K562 (cell line): ENCODE measurements around the gene IDH3G. TPM values are rescaled to one million over a fixed set of nuclear protein-coding genes. Genes with fewer than 3 reads are reported as not detected.

Experiments used
- BRD9 ChIP-seq: fragments of 450-650 bp; IDR thresholded peaks from 2 replicates; pipeline ENCODE4 v1.6.1; 2018; ENCODE audit warnings: low read depth; ENCODE audit not compliant: partially characterized antibody
- ELF1 ChIP-seq: fragments of 200-800 bp; sonication (Bioruptor generic); IDR thresholded peaks from 2 replicates; pipeline ENCODE4 v1.6.1; 2016; ENCODE audit warnings: missing genetic modification characterization, missing compliant biosample characterization
- FOXP1 ChIP-seq: sonication (generic); formaldehyde crosslinking; IDR thresholded peaks from 2 replicates; pipeline ENCODE4 v1.8.0; 2022; ENCODE audit warnings: mild to moderate bottlenecking, missing genetic modification reagents
- KAT8 ChIP-seq: fragments of 450-650 bp; IDR thresholded peaks from 2 replicates; pipeline ENCODE4 v1.6.1; 2016; ENCODE audit warnings: low read depth, mild to moderate bottlenecking
- MCM5 ChIP-seq: fragments of 450-650 bp; IDR thresholded peaks from 2 replicates; pipeline ENCODE4 v1.6.1; 2016; ENCODE audit warnings: low read depth
- MYBL2 ChIP-seq, 2 experiments: fragments of 450-650 bp in 1 of 2; sonication (generic) in 1 of 2; formaldehyde crosslinking in 1 of 2; IDR thresholded peaks; 2 replicates each; pipeline versions ENCODE4 v1.6.1 to v1.8.1; 2017 to 2022; ENCODE audit warnings: borderline replicate concordance in 1 of 2, inconsistent platforms in 1 of 2, low read depth in 1 of 2, mild to moderate bottlenecking in 1 of 2, missing genetic modification reagents in 1 of 2, moderate library complexity in 1 of 2
- PYGO2 ChIP-seq: fragments of 450-650 bp; IDR thresholded peaks from 2 replicates; pipeline ENCODE4 v1.6.1; 2016; ENCODE audit warnings: mild to moderate bottlenecking, missing genetic modification characterization, moderate library complexity, missing compliant biosample characterization
- TEAD2 ChIP-seq: fragments of 450-650 bp; IDR thresholded peaks from 2 replicates; pipeline ENCODE4 v1.6.1; 2016; ENCODE audit warnings: missing genetic modification characterization, control low read depth, missing compliant biosample characterization
- ZBTB8A ChIP-seq: fragments of 450-650 bp; IDR thresholded peaks from 2 replicates; pipeline ENCODE4 v1.6.1; 2018; ENCODE audit warnings: mild to moderate bottlenecking, moderate library complexity; ENCODE audit not compliant: partially characterized antibody
- polyA plus RNA-seq, 8 experiments: library from polyadenylated mRNA; depleted of rRNA in 4 of 8; stranded (reverse) in 5 of 8; unstranded in 3 of 8; fragments of >200 nt; fragmentation: Nextera tagmentation in 2 of 8; fragmentation: Illumina TruSeq in 1 of 8; extraction: Ambion mirVana in 2 of 8; extraction: Trizol in 1 of 8; gene quantifications; 2 replicates each; pipeline versions ENCODE4 v1.2.1 to v1.2.3, GENCODE V29; 2011 to 2014; ENCODE audit warnings: inconsistent platforms in 1 of 8, missing spikeins in 1 of 8
- total RNA-seq, 7 experiments: library from RNA; depleted of rRNA in 6 of 7; stranded (reverse); fragments of >200 nt in 6 of 7; fragmentation: Illumina TruSeq in 2 of 7; extraction: Trizol in 2 of 7; gene quantifications; 2 replicates each; pipeline versions ENCODE4 v1.2.1 to v1.2.3, GENCODE V29; 2011 to 2021; ENCODE audit warnings: low replicate concordance in 1 of 7
- TF ChIP-seq, protein P1 (sequence below): fragments of 450-650 bp; formaldehyde crosslinking; IDR thresholded peaks from 2 replicates; pipeline ENCODE4 v1.4.0; 2022; ENCODE audit warnings: missing genetic modification characterization
- TF ChIP-seq, protein P2 (sequence below): fragments of 200-800 bp; sonication (Bioruptor generic); IDR thresholded peaks from 2 replicates; pipeline ENCODE4 v1.6.1; 2017; ENCODE audit warnings: missing genetic modification characterization, missing compliant biosample characterization
- TF ChIP-seq, protein P3 (sequence below): fragments of 450-650 bp; IDR thresholded peaks from 2 replicates; pipeline ENCODE4 v1.6.1; 2016; ENCODE audit warnings: mild to moderate bottlenecking, moderate library complexity

Gene IDH3G
- total and polyA plus RNA-seq, 9 of the 15 experiments (the other 6 are each of a cell fraction or from before 2014, with no cell fraction given), result 24.3 to 72.5 (median 37.9) TPM

- TF ChIP-seq FOXP1, result 0 out of 2 replicates have a peak, but pooled peaks have one; percentile 10
- no peak for TF ChIP-seq PYGO2 (tag)
- TF ChIP-seq, protein P1, sequence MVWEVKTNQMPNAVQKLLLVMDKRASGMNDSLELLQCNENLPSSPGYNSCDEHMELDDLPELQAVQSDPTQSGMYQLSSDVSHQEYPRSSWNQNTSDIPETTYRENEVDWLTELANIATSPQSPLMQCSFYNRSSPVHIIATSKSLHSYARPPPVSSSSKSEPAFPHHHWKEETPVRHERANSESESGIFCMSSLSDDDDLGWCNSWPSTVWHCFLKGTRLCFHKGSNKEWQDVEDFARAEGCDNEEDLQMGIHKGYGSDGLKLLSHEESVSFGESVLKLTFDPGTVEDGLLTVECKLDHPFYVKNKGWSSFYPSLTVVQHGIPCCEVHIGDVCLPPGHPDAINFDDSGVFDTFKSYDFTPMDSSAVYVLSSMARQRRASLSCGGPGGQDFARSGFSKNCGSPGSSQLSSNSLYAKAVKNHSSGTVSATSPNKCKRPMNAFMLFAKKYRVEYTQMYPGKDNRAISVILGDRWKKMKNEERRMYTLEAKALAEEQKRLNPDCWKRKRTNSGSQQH, result no peak
- TF ChIP-seq, protein P2, sequence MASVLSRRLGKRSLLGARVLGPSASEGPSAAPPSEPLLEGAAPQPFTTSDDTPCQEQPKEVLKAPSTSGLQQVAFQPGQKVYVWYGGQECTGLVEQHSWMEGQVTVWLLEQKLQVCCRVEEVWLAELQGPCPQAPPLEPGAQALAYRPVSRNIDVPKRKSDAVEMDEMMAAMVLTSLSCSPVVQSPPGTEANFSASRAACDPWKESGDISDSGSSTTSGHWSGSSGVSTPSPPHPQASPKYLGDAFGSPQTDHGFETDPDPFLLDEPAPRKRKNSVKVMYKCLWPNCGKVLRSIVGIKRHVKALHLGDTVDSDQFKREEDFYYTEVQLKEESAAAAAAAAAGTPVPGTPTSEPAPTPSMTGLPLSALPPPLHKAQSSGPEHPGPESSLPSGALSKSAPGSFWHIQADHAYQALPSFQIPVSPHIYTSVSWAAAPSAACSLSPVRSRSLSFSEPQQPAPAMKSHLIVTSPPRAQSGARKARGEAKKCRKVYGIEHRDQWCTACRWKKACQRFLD, result no peak
- no peak for TF ChIP-seq BRD9
- TF ChIP-seq TEAD2 (tag), result no peak
- TF ChIP-seq ZBTB8A, result no peak
- TF ChIP-seq MCM5, result no peak
- TF ChIP-seq, protein P3, sequence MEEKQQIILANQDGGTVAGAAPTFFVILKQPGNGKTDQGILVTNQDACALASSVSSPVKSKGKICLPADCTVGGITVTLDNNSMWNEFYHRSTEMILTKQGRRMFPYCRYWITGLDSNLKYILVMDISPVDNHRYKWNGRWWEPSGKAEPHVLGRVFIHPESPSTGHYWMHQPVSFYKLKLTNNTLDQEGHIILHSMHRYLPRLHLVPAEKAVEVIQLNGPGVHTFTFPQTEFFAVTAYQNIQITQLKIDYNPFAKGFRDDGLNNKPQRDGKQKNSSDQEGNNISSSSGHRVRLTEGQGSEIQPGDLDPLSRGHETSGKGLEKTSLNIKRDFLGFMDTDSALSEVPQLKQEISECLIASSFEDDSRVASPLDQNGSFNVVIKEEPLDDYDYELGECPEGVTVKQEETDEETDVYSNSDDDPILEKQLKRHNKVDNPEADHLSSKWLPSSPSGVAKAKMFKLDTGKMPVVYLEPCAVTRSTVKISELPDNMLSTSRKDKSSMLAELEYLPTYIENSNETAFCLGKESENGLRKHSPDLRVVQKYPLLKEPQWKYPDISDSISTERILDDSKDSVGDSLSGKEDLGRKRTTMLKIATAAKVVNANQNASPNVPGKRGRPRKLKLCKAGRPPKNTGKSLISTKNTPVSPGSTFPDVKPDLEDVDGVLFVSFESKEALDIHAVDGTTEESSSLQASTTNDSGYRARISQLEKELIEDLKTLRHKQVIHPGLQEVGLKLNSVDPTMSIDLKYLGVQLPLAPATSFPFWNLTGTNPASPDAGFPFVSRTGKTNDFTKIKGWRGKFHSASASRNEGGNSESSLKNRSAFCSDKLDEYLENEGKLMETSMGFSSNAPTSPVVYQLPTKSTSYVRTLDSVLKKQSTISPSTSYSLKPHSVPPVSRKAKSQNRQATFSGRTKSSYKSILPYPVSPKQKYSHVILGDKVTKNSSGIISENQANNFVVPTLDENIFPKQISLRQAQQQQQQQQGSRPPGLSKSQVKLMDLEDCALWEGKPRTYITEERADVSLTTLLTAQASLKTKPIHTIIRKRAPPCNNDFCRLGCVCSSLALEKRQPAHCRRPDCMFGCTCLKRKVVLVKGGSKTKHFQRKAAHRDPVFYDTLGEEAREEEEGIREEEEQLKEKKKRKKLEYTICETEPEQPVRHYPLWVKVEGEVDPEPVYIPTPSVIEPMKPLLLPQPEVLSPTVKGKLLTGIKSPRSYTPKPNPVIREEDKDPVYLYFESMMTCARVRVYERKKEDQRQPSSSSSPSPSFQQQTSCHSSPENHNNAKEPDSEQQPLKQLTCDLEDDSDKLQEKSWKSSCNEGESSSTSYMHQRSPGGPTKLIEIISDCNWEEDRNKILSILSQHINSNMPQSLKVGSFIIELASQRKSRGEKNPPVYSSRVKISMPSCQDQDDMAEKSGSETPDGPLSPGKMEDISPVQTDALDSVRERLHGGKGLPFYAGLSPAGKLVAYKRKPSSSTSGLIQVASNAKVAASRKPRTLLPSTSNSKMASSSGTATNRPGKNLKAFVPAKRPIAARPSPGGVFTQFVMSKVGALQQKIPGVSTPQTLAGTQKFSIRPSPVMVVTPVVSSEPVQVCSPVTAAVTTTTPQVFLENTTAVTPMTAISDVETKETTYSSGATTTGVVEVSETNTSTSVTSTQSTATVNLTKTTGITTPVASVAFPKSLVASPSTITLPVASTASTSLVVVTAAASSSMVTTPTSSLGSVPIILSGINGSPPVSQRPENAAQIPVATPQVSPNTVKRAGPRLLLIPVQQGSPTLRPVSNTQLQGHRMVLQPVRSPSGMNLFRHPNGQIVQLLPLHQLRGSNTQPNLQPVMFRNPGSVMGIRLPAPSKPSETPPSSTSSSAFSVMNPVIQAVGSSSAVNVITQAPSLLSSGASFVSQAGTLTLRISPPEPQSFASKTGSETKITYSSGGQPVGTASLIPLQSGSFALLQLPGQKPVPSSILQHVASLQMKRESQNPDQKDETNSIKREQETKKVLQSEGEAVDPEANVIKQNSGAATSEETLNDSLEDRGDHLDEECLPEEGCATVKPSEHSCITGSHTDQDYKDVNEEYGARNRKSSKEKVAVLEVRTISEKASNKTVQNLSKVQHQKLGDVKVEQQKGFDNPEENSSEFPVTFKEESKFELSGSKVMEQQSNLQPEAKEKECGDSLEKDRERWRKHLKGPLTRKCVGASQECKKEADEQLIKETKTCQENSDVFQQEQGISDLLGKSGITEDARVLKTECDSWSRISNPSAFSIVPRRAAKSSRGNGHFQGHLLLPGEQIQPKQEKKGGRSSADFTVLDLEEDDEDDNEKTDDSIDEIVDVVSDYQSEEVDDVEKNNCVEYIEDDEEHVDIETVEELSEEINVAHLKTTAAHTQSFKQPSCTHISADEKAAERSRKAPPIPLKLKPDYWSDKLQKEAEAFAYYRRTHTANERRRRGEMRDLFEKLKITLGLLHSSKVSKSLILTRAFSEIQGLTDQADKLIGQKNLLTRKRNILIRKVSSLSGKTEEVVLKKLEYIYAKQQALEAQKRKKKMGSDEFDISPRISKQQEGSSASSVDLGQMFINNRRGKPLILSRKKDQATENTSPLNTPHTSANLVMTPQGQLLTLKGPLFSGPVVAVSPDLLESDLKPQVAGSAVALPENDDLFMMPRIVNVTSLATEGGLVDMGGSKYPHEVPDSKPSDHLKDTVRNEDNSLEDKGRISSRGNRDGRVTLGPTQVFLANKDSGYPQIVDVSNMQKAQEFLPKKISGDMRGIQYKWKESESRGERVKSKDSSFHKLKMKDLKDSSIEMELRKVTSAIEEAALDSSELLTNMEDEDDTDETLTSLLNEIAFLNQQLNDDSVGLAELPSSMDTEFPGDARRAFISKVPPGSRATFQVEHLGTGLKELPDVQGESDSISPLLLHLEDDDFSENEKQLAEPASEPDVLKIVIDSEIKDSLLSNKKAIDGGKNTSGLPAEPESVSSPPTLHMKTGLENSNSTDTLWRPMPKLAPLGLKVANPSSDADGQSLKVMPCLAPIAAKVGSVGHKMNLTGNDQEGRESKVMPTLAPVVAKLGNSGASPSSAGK, result peak; percentile 91
- TF ChIP-seq KAT8, result no peak
- TF ChIP-seq MYBL2 (IDR thresholded peaks at IDR 0.05; ENCODE audit: low read depth), result no peak
- TF ChIP-seq MYBL2 (CRISPR knock-in tag; IDR thresholded peaks at IDR 0.05; ENCODE audit: borderline replicate concordance), result no peak
- peak; percentile 70 for TF ChIP-seq ELF1
These were observed at the start of gene IDH3G, which contains the start of gene SSR4 (continued) for GRCh38 chrX:153794018-153794896.
